Neural cell (in vitro differentiated cells): ENCODE measurements around the gene VEPH1.

Experiments
- CTCF ChIP-seq: fragments of 450-650 bp; IDR thresholded peaks from 2 replicates; pipeline ENCODE4 v1.5.1; 2014; ENCODE audit warnings: antibody characterized with exemption, mild to moderate bottlenecking, moderate library complexity; ENCODE audit not compliant: poor library complexity, severe bottlenecking
- EZH2 ChIP-seq: fragments of 200-600, 300-800 bp; shearing (Covaris generic), sonication (generic); IDR thresholded peaks from 2 replicates; pipeline ENCODE4 v1.6.1; 2014; ENCODE audit warnings: antibody characterized with exemption, low read length, borderline replicate concordance, mild to moderate bottlenecking; ENCODE audit not compliant: insufficient read depth, poor library complexity, severe bottlenecking

GRCh38 chr3:157240408-157240807 lies 262.8 kb downstream of the VEPH1 start:
- TF ChIP-seq EZH2 (no peak), CTCF (no peak)
